Dermis microvascular lymphatic vessel endothelial cell (primary cell): Measurements from ENCODE around the gene NRP1. TPM values are rescaled to one million over a fixed set of nuclear protein-coding genes. Genes with fewer than 3 reads are reported as not detected.
"Not testable (repeated sequence)": the region's sequence is repeated elsewhere in the genome, so short reads cannot be mapped to it uniquely, and the experiment has no call there.

Experiments used
- DNase-seq, 2 donors: peaks; one replicate each; pipeline versions ENCODE4 v3.0.0 to v3.0.0-alpha.2; 2010; ENCODE audit warnings: low read depth in 2 of 2
- total RNA-seq: library from RNA; depleted of rRNA; stranded (reverse); fragments of >200 nt; gene quantifications from 2 replicates; pipeline ENCODE4 v1.2.1, GENCODE V29; 2014

NRP1 gene
- total RNA-seq, 1 donor from 2014 or later, result 65.0 TPM

- DNase-seq, result no peak
These were observed 10.7 kb downstream of the NRP1 start for GRCh38 chr10:33323721-33324120.

- DNase-seq, result no peak
These were observed 13.0 kb downstream of the NRP1 start for GRCh38 chr10:33321516-33321915.

DNA sequence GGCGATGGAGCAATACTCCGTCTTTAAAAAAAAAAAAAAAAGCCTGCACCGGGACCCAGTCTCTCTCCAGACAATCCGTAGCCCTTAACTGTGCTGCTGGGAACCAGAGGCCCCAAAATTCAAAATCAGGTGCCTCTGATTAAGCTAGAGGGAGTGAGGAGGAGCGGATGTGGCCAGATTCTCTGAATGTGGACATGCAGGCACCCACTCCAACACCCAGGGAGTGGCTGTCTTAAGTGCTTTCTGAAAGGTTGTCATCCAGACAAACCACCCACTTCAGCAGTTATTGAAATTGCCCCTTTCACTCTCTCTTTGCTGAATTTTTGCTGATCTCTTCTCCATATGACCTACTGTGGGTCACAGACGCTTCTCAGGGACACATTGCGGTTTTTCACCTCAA is 14.2 kb downstream of the NRP1 start:
- DNase-seq, result no peak

DNA sequence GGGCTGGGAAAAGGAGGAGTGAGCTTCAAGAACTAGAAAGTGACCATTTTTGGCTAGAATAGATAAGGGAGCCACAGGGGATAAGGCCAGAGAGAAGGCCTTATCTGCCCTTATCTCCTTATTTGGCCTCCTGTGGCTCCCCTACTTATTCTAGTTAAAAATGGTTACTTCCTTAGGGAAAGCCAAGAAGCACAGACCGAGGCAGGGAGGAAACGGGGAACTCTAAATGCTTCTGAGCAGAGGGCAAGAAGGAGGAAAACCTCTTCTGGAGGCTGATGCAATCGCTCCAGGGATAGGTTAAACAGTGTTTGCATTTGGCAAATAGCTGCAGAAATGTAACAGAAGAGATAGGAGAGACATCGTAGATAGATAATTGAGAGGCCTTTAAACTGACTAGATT is 18.6 kb downstream of the NRP1 start:
- DNase-seq, result peak in 1 of 2 donors; percentile 35

- DNase-seq, result peak in 1 of 2 donors; percentile 83
These were observed 19.5 kb downstream of the NRP1 start for GRCh38 chr10:33314811-33315561.

DNA sequence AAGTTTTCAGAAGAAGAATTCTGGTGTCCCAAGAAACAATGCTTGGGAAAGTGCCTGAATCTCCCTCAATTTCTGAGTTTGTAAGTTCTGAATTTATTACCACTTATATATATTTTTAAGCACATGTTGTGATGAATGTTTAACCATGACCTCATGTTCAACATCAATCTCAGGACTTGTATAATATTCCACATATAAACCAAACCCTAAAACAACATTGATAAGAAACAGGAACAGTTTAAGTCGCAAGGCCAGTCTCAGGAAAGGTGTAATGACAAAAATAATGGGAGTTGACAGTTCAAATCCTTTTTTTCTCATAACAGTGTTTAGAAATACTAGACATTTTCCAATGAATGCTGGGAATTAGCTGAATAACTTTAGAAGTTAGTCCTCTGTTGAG is 22.8 kb downstream of the NRP1 start:
- no peak for DNase-seq

DNA sequence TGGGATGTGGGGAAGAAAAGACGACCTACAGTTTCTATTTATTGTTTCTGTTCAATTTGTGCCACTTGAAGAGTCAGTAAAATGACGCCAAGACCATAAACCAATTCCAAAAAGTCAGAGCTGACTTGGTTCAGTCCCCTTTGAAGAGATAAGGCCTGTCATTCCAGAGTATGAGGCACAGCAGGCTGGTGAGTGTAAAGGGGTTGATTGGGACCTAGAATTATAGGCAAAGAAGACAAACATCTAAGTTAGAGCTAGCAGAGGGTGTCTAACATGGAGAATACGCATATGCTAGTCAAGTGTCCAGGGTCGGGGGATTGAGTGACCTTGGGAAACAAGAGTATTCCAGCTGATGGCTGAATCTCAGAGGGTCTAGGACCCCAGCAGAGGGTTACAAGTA is 23.6 kb downstream of the NRP1 start:
- DNase-seq, result no peak

DNA sequence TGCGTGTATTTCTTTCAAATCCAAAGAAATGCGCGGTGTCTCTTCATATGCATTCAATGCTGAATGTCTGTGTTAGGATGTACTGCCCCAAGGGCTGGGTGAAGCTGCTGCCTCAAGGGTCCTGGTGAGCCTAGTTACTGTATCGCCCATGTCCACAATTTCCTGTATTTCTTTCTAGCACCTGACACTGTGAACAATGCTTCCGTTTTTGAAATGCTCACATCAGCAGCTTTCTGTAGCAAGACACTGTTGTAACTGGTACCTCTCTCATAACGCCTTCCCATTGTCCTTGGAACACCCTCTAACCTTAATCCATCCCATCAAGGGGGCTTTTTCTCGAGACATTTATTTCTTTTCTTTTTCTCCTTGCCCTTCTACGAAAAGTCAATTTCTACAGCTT is 25.1 kb downstream of the NRP1 start:
- DNase-seq, result peak in 1 of 2 donors; percentile 45

DNA sequence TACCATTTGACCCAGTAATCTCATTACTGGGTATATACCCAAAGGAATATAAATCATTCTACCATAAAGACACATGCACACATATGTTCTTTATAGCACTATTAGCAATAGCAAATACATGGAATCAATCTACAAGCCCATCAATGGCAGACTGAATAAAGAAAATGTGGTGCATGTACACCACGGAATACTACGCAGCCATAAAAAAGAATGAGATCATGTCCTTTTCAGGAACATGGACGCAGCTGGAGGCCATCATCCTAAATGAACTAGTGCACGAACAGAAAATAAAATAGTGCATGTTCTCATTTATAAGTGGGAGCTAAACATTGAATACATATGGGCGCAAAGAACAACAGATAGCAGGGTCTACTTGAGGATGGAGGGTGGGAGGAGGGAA is 26.6 kb downstream of the NRP1 start:
- no peak for DNase-seq

GRCh38 chr10:33306701-33307519 is 27.6 kb downstream of the NRP1 start:
- peak; percentile 10 to 73 for DNase-seq

DNA sequence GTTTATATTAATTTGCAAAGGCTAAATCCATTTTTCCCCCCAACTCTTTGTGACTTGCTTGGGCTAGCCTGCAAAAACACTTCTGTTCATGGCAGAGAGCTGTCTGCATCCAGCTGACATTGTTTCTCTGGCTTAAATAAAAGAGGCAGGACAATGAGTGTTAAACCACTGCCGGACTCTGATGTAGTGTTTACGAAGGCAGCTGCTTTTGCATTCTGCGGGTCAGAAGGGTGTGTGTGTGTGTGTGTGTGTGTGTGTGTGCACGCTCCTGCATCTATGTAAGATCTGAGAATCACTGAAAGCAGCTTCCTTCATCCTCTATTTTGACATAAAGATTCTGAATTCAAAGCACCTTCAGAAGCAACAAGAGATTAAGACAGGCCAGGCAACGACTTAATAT is 28.3 kb downstream of the NRP1 start:
- DNase-seq, result peak in 1 of 2 donors; percentile 38

- no peak for DNase-seq
These were observed 29.8 kb downstream of the NRP1 start for GRCh38 chr10:33304423-33305225.

DNA sequence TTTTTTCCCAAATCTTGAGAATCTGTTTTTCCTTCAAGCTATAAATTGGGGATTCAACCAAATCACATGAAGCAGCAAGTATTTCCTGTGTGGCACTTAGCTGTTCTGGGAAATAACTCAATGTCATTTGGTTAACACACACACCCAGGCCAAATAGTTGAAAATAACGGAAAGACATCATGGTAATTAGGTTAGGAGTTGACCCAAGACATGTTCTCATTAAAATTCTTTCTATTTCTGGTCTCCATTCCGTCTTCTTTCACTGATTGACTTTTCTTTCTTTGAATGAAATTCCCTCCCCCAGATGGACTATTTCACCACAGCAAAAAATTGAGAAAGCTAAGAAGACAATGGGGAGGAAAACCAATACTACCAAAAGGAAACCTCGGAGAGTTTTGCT is 30.5 kb downstream of the NRP1 start:
- no peak for DNase-seq

- DNase-seq, result peak in 1 of 2 donors; percentile 50
These were observed 32.1 kb downstream of the NRP1 start for GRCh38 chr10:33302208-33302829.

DNA sequence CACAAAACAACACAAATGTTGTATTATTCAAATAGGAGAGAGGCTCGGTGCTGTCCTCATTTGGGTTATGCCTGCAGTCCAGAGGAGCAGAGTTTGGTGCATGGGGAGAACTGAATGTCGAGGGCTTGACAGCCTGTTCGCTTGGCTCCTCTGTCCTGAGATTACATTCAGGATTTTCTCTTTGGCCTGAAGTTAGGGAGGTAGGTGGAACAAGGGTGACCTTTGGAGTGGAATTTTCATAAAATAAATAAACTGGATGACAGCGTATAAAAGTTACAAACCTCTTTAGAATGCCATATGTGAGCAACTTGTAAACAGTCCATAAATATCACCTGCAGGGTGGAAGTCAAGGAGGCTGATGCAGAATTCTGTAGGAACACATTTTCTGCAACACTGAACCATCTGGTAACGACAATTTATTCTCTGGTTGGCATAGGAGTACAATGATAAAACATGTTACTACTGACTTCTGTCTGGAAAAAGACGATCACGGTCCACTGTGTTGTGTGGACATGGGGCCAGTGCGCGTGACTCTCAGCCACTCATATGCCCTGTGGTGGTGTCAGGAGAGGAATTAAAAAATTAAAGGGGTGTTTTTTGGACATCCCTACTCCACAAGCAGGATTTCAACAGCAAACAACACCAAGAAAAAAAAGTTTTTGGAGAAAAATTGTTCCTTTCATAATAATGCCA is 33.2 kb downstream of the NRP1 start:
- DNase-seq, result no peak

DNA sequence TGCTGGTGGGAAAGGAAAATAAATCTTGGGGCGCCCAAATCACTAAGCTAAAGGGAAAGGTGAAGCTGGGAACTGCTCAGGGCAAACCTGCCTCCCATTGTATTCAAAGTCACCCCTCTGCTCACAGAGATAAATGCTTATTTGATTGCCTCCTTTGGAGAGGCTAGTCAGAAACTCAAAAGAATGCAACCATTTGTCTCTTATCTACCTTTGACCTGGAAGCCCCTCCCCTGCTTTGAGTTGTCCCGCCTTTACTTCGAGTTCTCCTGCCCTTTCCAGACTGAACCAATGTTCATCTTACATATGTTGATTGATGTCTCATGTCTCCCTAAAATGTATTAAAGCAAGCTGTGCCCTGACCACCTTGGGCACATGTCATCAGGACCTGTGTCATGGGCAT is 33.9 kb downstream of the NRP1 start:
- not testable (repeated sequence) for DNase-seq

- DNase-seq, result no peak
These were observed 35.6 kb downstream of the NRP1 start for GRCh38 chr10:33298893-33299292.

DNA sequence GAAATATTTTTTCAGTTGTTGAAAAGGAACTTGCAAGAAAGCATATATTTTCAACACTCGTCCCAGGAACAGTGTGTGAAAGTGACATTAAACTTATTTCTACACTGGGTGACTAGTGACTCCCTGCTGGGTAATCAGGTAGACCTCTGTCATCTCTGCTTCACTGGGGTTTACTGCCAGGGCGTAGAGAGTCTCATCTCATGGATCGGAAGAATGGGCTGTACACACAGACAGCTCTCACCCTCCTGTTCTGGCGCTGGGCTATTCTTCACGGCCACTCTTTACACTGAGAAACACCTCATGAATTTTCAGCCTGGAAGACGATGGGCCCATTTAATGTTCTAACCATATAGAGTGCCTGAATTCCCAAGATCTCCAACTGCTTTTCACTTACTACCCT is 36.4 kb downstream of the NRP1 start:
- no peak for DNase-seq

GRCh38 chr10:33295851-33296250 is 38.6 kb downstream of the NRP1 start:
- no peak for DNase-seq

DNA sequence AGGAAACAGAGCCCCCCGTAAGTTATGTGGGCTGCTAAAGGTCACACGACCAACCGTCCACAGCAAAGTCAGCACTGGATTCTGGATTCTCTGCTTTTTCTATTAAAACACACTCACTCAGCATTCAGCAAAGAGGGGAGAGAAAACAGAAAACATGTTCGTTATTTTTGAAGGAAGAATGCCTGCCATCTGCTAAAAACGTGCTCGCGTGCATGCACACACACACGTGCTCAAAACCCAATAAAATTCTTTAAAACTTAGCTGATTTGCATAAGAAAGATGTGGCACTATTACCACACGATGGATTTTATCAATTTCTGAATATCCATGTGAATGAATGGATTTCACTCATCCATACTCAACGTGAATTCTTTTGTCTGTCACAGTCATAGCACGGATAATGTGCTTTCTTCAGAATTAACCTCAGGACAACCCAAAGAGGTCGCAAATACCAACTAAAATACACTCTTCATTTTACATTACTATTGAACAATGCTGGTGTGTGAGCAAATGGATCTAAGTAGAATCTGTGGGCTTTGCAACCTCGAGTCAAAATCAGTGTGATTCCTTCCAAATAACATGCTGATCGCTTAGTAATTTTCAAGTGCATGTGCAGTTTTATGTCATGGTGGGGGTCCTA is 40.8 kb downstream of the NRP1 start:
- DNase-seq, result no peak
